WTC11 (cell line): ENCODE results near the gene SYNC. TPM values are rescaled to one million over a fixed set of nuclear protein-coding genes. Genes with fewer than 3 reads are reported as not detected.

Source experiments
- ATAC-seq: fragments of 200-7000 bp; cut with Tn5 transposase; 2 replicates; pipeline ENCODE4 v1.10.0; 2021; ENCODE audit warnings: mild to moderate bottlenecking, moderate library complexity
- CTCF ChIA-PET: fragments of 300-600 bp; sonication (Branson Sonifier 250); formaldehyde crosslinking; loops from one replicate; lab custom pipeline; 2021; ENCODE audit warnings: antibody characterized with exemption; lab: Charles Lee
- POLR2A ChIA-PET: fragments of 350-600 bp; sonication (Branson Sonifier 250); formaldehyde crosslinking; loops from one replicate; lab custom pipeline; 2021; ENCODE audit warnings: antibody characterized with exemption; lab: Charles Lee
- DNase-seq: peaks from one replicate; pipeline ENCODE4 v3.0.0; 2021; ENCODE audit warnings: low spot score
- H3K27ac Mint-ChIP-seq: 2 replicates; pipeline ENCODE4 v1.8.0; 2021; ENCODE audit warnings: mixed read lengths
- H3K27me3 Mint-ChIP-seq: 2 replicates; pipeline ENCODE4 v1.8.0; 2021; ENCODE audit warnings: low read depth, mild to moderate bottlenecking, moderate library complexity, mixed read lengths
- H3K36me3 Mint-ChIP-seq: 2 replicates; pipeline ENCODE4 v1.8.0; 2021; ENCODE audit warnings: mixed read lengths
- H3K4me1 Mint-ChIP-seq: 2 replicates; pipeline ENCODE4 v1.8.0; 2022; ENCODE audit warnings: mixed read lengths
- H3K4me3 Mint-ChIP-seq: 2 replicates; pipeline ENCODE4 v1.8.0; 2021; ENCODE audit warnings: mild to moderate bottlenecking, moderate library complexity, mixed read lengths
- H3K9me3 Mint-ChIP-seq: 2 replicates; pipeline ENCODE4 v1.8.0; 2021; ENCODE audit warnings: mixed read lengths
- ATF6 ChIP-seq: sonication (generic); formaldehyde crosslinking; IDR thresholded peaks from 2 replicates; pipeline ENCODE4 v1.8.1; 2023; ENCODE audit warnings: mild to moderate bottlenecking, missing genetic modification reagents
- CREB1 ChIP-seq: sonication (generic); formaldehyde crosslinking; IDR thresholded peaks from 2 replicates; pipeline ENCODE4 v1.8.0; 2023; ENCODE audit warnings: mild to moderate bottlenecking, missing genetic modification reagents
- CREM ChIP-seq: sonication (generic); formaldehyde crosslinking; IDR thresholded peaks from 2 replicates; pipeline ENCODE4 v1.8.1; 2022; ENCODE audit warnings: mild to moderate bottlenecking, missing genetic modification reagents, moderate library complexity
- FOXK1 ChIP-seq: sonication (generic); formaldehyde crosslinking; IDR thresholded peaks from 2 replicates; pipeline ENCODE4 v1.8.0; 2022; ENCODE audit warnings: mild to moderate bottlenecking, moderate library complexity, missing genetic modification reagents
- GRHL2 ChIP-seq: fragments of 250-450 bp; sonication (Bioruptor Pico); IDR thresholded peaks from 2 replicates; pipeline ENCODE4 v1.8.0; 2022; ENCODE audit warnings: mild to moderate bottlenecking, moderate library complexity; ENCODE audit not compliant: insufficient replicate concordance, severe bottlenecking
- GTF2I ChIP-seq: fragments of 250-450 bp; sonication (Bioruptor Pico); conservative IDR thresholded peaks from 2 replicates; pipeline ENCODE4 v1.4.0; 2021; ENCODE audit warnings: mild to moderate bottlenecking
- HMGXB4 ChIP-seq: sonication (generic); formaldehyde crosslinking; IDR thresholded peaks from 2 replicates; pipeline ENCODE4 v1.8.1; 2023; ENCODE audit warnings: mild to moderate bottlenecking, moderate library complexity, missing genetic modification reagents
- IRF2 ChIP-seq: sonication (generic); formaldehyde crosslinking; IDR thresholded peaks from 2 replicates; pipeline ENCODE4 v1.8.0; 2022; ENCODE audit warnings: low read depth, missing genetic modification reagents, borderline replicate concordance
- KAT7 ChIP-seq: sonication (generic); formaldehyde crosslinking; IDR thresholded peaks from 2 replicates; pipeline ENCODE4 v1.8.1; 2023; ENCODE audit warnings: missing genetic modification reagents, mild to moderate bottlenecking, borderline replicate concordance
- NFYB ChIP-seq: sonication (generic); formaldehyde crosslinking; conservative IDR thresholded peaks from 2 replicates; pipeline ENCODE4 v1.8.0; 2022; ENCODE audit warnings: low read depth, missing genetic modification reagents
- NR3C1 ChIP-seq: sonication (generic); formaldehyde crosslinking; conservative IDR thresholded peaks from 2 replicates; pipeline ENCODE4 v1.8.1; 2023; ENCODE audit warnings: low read depth, mild to moderate bottlenecking, missing genetic modification reagents
- OVOL2 ChIP-seq: fragments of 250-450 bp; sonication (Bioruptor Pico); IDR thresholded peaks from 2 replicates; pipeline ENCODE4 v1.9.0; 2021; ENCODE audit warnings: mild to moderate bottlenecking, borderline replicate concordance
- SMAD3 ChIP-seq: sonication (generic); formaldehyde crosslinking; IDR thresholded peaks from 2 replicates; pipeline ENCODE4 v1.8.0; 2022; ENCODE audit warnings: missing genetic modification reagents, mild to moderate bottlenecking, borderline replicate concordance
- TEAD1 ChIP-seq: sonication (generic); formaldehyde crosslinking; IDR thresholded peaks from 2 replicates; pipeline ENCODE4 v1.8.0; 2022; ENCODE audit warnings: mild to moderate bottlenecking, missing genetic modification reagents
- ZNF219 ChIP-seq: sonication (generic); formaldehyde crosslinking; IDR thresholded peaks from 2 replicates; pipeline ENCODE4 v1.8.0; 2023; ENCODE audit warnings: missing genetic modification reagents, mild to moderate bottlenecking, borderline replicate concordance
- ZNF232 ChIP-seq: sonication (generic); formaldehyde crosslinking; IDR thresholded peaks from 2 replicates; pipeline ENCODE4 v1.8.0; 2022; ENCODE audit warnings: mild to moderate bottlenecking, missing genetic modification reagents
- ZNF317 ChIP-seq: sonication (generic); formaldehyde crosslinking; IDR thresholded peaks from 2 replicates; pipeline ENCODE4 v1.8.1; 2023; ENCODE audit warnings: low read depth, mild to moderate bottlenecking, moderate library complexity, missing genetic modification reagents, borderline replicate concordance
- total RNA-seq: library from RNA; stranded (reverse); gene quantifications from 3 replicates; pipeline ENCODE4 v1.2.3, GENCODE V29; 2021
- TF ChIP-seq, protein P1 (sequence below): sonication (generic); formaldehyde crosslinking; IDR thresholded peaks from 2 replicates; pipeline ENCODE4 v1.8.0; 2023; ENCODE audit warnings: missing genetic modification reagents, mild to moderate bottlenecking, borderline replicate concordance
- TF ChIP-seq, protein P2 (sequence below): sonication (generic); formaldehyde crosslinking; IDR thresholded peaks from 2 replicates; pipeline ENCODE4 v1.8.1; 2022; ENCODE audit warnings: missing genetic modification reagents, borderline replicate concordance
- TF ChIP-seq, protein P3 (sequence below): sonication (generic); formaldehyde crosslinking; IDR thresholded peaks from 2 replicates; pipeline ENCODE4 v1.8.1; 2023; ENCODE audit warnings: mild to moderate bottlenecking, missing genetic modification reagents, moderate library complexity
- TF ChIP-seq, protein P4 (sequence below): sonication (generic); formaldehyde crosslinking; conservative IDR thresholded peaks from 2 replicates; pipeline ENCODE4 v1.8.1; 2023; ENCODE audit warnings: mild to moderate bottlenecking, low read depth, missing genetic modification reagents, moderate library complexity

SYNC gene
- total RNA-seq, 1 experiment from 2014 or later = 0.09 TPM

- TF ChIP-seq, protein P1, sequence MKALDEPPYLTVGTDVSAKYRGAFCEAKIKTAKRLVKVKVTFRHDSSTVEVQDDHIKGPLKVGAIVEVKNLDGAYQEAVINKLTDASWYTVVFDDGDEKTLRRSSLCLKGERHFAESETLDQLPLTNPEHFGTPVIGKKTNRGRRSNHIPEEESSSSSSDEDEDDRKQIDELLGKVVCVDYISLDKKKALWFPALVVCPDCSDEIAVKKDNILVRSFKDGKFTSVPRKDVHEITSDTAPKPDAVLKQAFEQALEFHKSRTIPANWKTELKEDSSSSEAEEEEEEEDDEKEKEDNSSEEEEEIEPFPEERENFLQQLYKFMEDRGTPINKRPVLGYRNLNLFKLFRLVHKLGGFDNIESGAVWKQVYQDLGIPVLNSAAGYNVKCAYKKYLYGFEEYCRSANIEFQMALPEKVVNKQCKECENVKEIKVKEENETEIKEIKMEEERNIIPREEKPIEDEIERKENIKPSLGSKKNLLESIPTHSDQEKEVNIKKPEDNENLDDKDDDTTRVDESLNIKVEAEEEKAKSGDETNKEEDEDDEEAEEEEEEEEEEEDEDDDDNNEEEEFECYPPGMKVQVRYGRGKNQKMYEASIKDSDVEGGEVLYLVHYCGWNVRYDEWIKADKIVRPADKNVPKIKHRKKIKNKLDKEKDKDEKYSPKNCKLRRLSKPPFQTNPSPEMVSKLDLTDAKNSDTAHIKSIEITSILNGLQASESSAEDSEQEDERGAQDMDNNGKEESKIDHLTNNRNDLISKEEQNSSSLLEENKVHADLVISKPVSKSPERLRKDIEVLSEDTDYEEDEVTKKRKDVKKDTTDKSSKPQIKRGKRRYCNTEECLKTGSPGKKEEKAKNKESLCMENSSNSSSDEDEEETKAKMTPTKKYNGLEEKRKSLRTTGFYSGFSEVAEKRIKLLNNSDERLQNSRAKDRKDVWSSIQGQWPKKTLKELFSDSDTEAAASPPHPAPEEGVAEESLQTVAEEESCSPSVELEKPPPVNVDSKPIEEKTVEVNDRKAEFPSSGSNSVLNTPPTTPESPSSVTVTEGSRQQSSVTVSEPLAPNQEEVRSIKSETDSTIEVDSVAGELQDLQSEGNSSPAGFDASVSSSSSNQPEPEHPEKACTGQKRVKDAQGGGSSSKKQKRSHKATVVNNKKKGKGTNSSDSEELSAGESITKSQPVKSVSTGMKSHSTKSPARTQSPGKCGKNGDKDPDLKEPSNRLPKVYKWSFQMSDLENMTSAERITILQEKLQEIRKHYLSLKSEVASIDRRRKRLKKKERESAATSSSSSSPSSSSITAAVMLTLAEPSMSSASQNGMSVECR (CRISPR knock-in tag) = no peak
- no peak for TF ChIP-seq SMAD3 (CRISPR knock-in tag)
- no peak for TF ChIP-seq GRHL2
- no peak for TF ChIP-seq NR3C1 (CRISPR knock-in tag)
- 0 out of 2 replicates have a peak, but pooled peaks have one; percentile 43 for TF ChIP-seq HMGXB4
- TF ChIP-seq OVOL2 = no peak
- TF ChIP-seq ATF6 = no peak
- peak; percentile 25; the same call in 1 of the 2 replicates for TF ChIP-seq KAT7
- TF ChIP-seq TEAD1 = peak; percentile 13
- no peak for TF ChIP-seq CREB1
- TF ChIP-seq ZNF219 (CRISPR knock-in tag) = 0 out of 2 replicates have a peak, but pooled peaks have one; percentile 55
- TF ChIP-seq GTF2I = no peak
Measured at GRCh38 chr1:32651461-32652073, 51.0 kb downstream of the SYNC start (continued).

- H3K4me3 Mint-ChIP-seq = peak within 1 kb of the TSS; percentile 99
- POLR2A ChIA-PET = interaction anchor here (0.6 to 2.2 kb wide), 18 partner anchors 9 to 578 kb away, joined by 3 to 13 read pairs (median 4); partner anchors contain the start of genes BSDC1, MARCKSL1, TMEM39B and ZBTB8A
- peaks cover 54% of the 10 kb centered on the region for H3K36me3 Mint-ChIP-seq
- ATAC-seq (peak; percentile 93), DNase-seq (peak; percentile 98)
- peak within 1 kb of the TSS; percentile 100 for H3K27ac Mint-ChIP-seq
- peaks cover 8% of the 10 kb centered on the region for H3K9me3 Mint-ChIP-seq
- H3K27me3 Mint-ChIP-seq = no peaks in the 10 kb centered on the region; the same call in 1 of the 2 replicates
- CTCF ChIA-PET = interaction anchor here (0.5 to 2.7 kb wide), 15 partner anchors 9 to 541 kb away, joined by 3 to 21 read pairs (median 4); partner anchors contain the start of gene BSDC1
- peaks cover 33% of the 10 kb centered on the region for H3K4me1 Mint-ChIP-seq
- TF ChIP-seq, protein P2, sequence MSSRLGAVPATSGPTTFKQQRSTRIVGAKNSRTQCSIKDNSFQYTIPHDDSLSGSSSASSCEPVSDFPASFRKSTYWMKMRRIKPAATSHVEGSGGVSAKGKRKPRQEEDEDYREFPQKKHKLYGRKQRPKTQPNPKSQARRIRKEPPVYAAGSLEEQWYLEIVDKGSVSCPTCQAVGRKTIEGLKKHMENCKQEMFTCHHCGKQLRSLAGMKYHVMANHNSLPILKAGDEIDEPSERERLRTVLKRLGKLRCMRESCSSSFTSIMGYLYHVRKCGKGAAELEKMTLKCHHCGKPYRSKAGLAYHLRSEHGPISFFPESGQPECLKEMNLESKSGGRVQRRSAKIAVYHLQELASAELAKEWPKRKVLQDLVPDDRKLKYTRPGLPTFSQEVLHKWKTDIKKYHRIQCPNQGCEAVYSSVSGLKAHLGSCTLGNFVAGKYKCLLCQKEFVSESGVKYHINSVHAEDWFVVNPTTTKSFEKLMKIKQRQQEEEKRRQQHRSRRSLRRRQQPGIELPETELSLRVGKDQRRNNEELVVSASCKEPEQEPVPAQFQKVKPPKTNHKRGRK (CRISPR knock-in tag) = 0 out of 2 replicates have a peak, but pooled peaks have one; percentile 35
- TF ChIP-seq CREB1 (peak; percentile 81; the same call in 1 of the 2 replicates), IRF2 (CRISPR knock-in tag) (no peak), CREM (peak; percentile 42; the same call in 1 of the 2 replicates), FOXK1 (CRISPR knock-in tag) (peak; percentile 91), NFYB (CRISPR knock-in tag) (peak; percentile 90), ZNF232 (CRISPR knock-in tag) (no peak), ZNF317 (no peak)
- TF ChIP-seq, protein P3, sequence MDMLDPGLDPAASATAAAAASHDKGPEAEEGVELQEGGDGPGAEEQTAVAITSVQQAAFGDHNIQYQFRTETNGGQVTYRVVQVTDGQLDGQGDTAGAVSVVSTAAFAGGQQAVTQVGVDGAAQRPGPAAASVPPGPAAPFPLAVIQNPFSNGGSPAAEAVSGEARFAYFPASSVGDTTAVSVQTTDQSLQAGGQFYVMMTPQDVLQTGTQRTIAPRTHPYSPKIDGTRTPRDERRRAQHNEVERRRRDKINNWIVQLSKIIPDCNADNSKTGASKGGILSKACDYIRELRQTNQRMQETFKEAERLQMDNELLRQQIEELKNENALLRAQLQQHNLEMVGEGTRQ (CRISPR knock-in tag) = peak; percentile 95
- TF ChIP-seq, protein P4, sequence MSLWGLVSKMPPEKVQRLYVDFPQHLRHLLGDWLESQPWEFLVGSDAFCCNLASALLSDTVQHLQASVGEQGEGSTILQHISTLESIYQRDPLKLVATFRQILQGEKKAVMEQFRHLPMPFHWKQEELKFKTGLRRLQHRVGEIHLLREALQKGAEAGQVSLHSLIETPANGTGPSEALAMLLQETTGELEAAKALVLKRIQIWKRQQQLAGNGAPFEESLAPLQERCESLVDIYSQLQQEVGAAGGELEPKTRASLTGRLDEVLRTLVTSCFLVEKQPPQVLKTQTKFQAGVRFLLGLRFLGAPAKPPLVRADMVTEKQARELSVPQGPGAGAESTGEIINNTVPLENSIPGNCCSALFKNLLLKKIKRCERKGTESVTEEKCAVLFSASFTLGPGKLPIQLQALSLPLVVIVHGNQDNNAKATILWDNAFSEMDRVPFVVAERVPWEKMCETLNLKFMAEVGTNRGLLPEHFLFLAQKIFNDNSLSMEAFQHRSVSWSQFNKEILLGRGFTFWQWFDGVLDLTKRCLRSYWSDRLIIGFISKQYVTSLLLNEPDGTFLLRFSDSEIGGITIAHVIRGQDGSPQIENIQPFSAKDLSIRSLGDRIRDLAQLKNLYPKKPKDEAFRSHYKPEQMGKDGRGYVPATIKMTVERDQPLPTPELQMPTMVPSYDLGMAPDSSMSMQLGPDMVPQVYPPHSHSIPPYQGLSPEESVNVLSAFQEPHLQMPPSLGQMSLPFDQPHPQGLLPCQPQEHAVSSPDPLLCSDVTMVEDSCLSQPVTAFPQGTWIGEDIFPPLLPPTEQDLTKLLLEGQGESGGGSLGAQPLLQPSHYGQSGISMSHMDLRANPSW (CRISPR knock-in tag) = no peak
Measured at GRCh38 chr1:32650752-32651460, 51.7 kb downstream of the SYNC start, which contains the start of gene RBBP4. Gene RBBP4 (plus strand): TSS chr1:32651208. CDS start chr1:32651307, 99 bp downstream.
